CD1c-positive myeloid dendritic cell (primary cell): ENCODE measurements around the gene ERGIC1.
"Not testable (repeated sequence)": the region's sequence is repeated elsewhere in the genome, so short reads cannot be mapped to it uniquely, and the experiment has no call there.

Experiments used
- DNase-seq: peaks from one replicate; pipeline ENCODE4 v3.0.0-alpha.2; 2016; ENCODE audit errors: extremely low spot score

The ERGIC1 gene

DNA sequence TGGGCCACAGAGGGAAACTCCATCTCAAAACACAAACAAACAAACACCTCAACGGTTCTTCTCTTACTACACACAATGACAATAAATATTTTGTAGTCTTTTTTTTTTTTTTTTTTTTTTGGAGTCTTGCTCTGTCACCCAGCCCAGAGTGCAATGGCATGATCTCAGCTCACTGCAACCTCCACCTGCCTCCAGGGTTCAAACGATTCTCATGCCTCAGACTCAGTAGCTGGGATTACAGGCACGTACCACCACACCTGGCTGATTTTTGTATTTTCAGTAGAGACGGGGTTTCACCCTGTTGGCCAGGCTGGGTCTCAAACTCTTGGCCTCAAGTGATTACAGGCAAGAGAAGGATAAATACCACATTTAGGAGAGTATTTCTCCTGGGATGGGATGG lies 30.1 kb downstream of the ERGIC1 start:
- not testable (repeated sequence) for DNase-seq

DNA sequence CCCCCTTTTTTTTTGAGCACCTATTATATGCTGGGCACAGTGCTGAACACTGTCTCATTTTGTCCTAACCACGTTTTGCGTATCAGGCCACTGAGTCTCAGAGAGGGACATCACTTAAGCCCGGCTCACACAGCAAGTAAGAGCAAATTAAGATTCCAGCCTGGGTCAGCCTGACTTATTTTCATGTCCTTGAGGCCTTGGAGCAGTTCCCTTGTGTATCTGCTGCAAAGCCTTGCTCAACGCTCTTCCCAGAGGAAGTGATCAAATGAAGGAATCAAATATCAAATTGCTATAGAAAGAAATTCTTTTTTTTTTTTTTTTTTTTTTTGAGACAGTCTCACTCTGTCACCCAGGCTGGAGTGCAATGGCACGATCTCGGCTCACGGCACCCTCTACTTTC lies 30.7 kb downstream of the ERGIC1 start:
- DNase-seq: no peak

DNA sequence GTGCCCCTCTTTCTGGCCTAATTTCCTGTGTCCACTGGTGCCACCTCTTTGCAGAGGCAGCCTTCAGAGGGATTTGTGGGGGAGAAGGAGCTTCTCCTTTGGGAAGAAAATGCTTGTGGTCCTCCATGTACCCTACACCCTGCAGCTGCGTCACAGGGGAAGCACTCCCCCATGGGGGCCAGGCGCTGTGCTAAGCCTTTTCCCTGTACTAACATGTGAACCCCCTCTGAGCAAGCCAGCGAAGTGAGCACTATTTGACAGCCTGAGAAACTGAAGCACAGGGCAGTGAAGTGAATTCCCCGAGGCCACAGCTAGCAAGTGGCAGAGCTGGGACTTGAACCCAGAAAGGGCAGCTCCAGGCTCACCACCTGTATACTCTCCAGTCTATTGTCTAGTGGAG lies 32.3 kb downstream of the ERGIC1 start:
- DNase-seq: no peak

DNA sequence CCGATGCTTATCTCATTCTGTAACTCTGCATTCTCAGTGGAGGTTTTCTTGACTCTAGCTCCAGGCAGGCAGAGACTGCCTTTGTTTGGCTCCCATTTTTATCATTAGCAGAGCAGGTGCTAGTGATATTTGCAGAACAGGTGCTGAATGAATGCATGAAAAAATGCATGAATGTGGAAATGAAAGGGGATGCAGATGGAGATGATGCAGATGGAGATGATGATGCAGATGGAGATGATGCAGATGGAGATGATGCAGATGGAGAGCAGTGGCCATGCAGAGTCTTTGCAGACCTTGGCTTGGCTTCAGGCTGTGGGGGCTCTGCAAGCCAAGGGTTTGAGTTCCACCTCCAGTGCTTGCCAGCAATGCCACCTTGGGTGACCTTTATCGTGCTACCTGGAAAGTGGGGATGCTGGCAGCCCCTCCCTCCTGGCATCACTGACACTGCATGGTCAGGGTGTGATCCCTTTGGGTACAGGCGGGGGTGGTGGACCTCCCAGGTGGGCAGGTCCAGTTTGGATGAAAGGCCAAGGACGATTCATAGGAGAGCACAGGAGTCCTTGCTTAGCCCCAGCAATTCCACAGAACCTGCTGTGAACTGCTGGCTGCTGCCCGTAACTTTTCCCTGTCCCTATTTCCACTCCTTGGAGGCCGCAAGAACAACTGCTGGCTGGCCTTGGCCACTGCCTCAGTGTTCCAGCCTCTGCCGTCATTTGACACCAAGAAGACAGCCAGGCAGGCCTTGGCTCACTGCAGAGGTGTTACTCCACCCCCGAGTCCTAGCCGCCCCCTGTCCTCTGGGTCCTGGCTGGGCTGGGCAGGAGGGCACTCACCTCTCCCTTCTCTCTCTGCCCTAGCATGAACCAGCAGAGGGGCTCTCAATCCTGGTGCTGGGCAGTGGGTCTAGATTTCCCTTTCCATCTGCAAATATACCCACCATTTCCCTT lies 33.0 kb downstream of the ERGIC1 start:
- no peak for DNase-seq

DNA sequence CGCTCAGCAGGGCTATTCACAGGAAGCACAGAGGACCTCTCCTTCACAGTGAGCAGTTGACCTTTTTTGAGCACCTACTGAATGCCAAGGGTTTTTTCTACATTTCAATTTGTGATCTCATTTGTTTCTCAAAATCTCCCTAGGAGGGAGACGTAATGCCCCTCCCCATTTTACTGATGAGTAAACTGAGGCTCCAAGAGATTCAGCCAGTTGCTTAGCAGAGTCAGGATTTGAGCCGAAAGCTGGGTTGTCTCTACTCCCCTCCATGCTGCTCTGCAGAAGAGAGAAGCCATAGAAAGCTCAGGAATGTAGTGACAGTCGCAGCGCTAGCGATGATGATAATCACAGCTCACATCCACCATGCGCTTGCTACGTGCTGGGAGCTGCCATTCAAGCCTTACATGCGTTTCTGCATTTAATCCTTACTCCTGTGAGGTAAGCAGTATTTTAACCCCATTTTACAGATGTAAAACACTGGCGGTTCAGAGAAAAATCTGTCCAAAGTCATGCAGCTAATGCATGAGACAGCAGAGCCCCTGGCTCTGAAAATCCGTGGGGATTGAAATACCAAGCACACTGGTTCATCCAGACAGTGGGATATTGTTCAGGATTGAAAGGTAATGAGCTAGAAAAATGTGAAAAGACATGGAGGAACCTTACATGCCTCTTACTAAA lies 33.8 kb downstream of the ERGIC1 start:
- DNase-seq: no peak

DNA sequence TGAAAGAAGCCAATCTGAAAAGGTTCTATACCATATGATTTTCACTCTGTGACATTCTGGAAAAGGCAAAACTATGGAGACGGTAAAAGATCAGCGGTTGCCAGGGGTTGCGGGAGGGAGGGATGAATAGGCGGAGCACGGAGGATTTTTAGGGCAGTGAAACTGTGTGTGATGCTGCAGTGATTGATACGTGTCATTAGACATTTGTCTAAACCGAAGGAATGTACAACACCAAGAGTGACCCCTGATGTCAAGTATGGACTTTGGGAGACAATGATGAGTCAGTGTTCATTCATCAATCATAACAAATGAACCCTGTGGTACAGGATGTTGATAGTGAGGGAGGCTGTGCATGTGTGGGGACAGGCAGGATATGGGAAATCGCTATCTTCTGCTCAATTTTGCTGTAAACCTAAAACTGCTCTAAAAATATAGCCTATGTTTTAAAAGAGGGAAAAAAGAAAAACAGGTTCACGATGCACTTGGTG lies 34.4 kb downstream of the ERGIC1 start:
- no peak for DNase-seq

DNA sequence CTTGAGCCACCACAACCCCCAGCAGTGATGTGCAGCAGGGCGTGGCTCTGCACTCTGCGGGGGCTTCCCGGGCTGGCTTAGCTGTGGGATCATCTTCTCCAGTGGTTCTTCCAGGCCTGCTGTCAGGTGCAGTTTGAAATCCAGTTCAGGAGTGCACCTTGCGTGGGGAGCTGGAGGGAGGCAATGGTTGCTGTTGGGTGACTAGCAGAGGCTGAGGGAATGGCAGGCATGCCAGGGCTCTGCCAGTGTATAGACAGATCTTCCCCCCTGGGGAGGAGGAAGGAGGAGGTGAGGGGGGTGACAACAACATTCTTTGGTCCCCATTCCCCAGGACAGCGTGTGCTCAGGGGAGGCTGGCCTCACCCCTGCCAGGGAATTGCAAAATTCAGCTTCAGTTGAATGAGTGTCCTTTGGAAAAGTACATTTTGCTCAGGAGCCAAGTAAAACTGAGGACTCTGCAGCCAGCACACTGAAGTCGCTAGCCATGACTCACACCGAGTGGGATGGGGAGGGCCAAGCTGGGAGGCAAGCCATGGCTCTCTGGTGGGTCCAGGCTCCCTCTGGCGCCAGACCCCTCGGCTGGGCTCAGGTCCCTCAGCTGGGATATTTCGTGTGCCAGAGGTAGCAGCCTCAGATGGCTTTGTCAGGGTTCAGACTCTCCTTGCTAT lies 35.0 kb downstream of the ERGIC1 start:
- peak; percentile 56 for DNase-seq

DNA sequence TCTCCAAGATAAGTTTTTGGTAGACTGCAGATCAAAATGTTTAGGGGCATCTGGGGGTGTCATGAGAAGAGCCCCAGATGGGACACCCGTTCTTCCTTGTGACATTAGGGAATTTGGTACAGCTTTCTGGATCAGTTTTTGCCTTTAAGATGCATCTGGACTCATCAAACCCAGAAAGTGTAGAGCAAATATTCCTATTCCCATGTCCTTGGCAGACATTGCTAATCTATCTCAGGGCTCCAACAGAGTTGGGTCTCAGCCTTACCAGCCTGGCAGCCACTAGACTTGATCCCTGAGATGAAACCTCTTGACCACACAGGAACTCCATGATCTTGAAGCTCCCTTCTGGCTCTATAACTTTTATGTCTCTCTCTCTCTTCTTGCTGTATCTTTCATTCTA lies 35.6 kb downstream of the ERGIC1 start:
- DNase-seq: no peak

DNA sequence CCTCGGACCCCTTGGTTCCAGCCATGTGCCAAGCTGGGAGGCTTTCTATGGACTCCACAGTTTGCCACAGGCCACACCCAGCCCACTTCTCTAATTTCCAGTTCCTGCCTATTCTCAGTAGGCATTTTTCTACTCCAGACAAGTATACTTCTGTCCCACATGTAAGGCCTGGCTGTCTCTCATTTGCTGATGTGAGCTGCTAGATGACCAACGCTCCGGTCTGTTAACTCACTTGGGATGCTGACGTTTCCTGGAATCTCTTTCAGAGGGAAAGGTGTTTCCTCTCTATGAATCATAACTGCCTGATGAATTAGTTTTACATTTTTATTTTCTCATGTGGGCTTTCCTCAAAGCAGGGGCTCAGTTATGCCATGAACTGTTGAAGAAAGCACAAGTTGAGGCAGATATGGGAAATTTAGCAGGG lies 36.3 kb downstream of the ERGIC1 start:
- peak; percentile 79 for DNase-seq

DNA sequence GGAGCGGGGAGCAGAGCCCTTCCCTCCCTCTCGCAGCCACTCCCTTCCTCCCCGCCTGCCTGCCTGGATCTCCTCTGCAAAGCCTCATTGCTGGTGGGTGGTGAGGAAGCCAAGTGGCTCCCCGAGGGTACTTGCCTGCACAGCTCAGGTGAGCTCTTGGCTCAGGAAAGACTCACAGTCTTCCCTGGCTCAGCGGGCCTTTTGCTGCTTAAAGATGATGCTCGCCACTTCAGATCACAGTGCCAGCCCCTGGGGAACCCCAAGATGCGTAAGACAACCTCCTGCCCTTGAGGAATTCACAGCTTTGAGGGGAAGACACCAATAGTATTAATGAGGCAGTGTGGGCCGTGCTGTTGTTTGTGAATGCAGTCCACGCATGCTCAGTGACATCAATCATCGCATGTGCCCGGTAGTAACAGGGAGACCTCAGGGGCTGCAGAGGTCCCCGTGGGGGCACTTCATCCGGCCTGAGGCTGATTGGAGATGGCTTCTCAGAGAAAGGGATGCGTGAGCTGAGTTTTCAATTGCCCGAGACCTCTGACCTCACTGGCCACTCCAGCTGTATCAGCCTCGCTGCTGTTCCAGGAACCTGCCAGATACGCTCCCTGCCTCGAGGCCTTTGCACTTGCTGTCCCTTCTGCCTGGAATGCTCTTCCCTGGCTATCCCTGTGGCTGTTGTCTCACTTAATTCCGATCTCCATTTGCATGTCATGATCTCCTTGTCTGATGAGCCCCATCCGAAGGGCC lies 36.8 kb downstream of the ERGIC1 start:
- DNase-seq: peak; percentile 27

DNA sequence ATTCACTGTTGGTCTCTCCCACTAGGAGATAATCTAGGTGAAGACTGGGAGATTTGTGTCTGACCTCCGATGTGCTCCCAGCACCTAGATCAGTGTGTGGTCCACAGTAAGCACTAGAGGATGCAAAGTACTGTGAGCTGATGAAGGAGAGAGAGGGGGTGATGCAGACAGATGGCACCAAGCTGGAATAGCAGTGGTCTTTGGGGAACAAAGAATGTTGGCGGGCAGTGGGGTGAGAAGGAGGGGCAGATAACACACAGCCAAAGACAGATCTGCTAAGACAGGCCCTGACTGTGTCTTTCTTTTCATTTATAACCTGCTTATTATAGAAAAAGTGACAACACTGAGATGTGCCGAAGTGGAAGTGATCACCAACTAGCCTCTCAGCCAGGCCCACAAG lies 37.5 kb downstream of the ERGIC1 start:
- no peak for DNase-seq

DNA sequence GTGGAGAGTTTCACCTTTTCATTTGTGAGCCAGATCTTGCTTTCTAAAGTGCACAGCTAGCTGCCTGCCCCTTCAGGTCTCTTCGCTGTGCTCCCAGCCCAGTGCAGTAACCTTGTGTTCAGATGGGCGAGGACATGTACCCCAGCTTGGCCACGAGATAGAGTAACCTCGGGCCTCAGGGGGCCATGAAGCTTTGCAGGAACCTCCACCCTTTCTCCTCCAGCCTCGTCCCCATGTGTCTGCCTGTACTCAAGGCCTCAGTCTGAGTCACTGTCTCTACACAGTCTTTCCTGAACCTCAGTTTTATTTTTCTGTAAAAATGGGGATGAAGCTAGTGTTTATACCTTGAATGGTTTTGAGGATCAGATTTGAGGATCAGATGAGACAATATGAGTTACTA lies 37.9 kb downstream of the ERGIC1 start:
- no peak for DNase-seq

DNA sequence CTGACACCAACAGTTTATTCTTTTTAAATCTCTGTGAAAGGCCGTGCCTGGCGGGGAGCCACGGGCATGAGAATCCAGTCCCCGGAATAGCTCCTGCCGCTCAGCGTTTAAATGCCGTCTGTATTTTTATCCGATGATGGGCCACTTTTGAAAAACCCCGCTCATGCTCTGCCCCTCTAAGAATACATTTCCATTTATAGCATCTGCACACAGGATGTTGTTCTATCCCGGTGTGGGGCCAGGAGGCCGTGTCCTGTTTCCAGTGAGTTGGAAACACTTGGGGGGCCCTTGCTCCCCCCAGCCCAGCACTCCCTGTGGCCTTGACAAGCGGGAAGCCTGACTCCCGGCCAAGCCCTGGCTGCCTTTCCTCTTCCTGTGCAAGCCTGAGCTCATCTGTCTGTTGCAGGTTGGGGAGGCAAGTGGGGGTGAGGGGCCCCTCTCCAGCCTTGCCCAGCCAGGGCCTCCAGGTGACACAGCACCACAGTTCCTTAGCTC lies 39.0 kb downstream of the ERGIC1 start:
- DNase-seq: no peak

DNA sequence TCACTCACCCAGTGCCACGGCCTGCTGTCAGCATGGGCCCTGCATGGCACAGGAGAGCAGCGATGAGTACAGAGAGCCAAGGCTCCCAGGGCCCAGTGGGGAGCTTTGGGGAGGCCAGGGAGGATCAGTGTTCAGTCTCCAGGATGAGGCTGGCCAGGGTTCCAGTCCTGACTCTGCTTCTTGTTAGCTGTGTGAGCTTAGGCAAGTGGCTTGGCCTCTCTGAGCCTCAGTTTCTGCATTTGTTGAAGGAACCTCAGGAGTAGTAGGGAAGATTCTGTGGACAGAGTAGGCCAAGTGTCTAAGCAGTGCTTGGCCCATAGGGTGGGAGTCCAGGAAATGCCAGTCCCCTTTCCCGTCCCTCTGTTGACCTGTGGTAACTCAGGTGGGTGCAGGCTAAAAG lies 39.5 kb downstream of the ERGIC1 start:
- DNase-seq: no peak

DNA sequence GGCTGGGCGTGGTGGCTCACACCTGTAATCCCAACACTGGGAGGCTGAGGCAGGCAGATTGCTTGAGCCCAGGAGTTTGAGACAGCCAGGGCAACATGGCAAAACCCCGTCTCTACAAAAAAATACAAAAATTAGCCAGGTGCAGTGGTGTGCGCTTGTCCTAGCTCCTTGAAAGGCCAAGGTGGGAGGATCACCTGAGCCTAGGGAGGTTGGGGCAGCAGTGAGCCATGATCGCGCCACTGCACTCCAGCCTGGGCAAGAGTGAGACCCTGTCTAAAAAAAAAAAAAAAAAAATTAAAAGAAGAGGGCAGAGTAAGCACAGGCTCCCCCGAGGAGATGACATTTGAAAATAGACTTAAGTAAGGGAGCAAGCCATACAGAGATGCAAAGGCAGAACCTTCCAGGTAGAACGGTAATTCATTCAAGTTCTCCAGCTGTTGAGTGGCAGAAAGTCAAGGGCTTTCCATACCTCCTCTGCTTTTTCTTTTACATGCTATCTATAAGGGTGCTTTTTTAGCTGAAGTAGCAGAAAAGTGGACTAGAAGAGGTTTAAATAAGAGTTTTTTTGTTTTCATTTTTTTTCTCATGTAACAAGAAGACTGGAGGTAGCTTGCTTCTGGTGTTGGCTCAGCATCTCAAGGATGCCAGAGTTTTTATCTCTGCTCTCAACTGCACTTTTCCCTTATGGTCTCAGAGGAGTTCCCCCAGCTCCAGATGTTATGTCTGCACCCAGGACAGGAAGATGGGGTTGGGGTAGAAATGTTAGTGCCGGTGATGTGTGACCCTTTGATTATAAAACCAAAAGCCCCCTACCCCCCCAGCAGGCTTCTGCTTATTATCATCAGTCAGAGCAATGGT lies 40.8 kb downstream of the ERGIC1 start:
- no peak for DNase-seq

DNA sequence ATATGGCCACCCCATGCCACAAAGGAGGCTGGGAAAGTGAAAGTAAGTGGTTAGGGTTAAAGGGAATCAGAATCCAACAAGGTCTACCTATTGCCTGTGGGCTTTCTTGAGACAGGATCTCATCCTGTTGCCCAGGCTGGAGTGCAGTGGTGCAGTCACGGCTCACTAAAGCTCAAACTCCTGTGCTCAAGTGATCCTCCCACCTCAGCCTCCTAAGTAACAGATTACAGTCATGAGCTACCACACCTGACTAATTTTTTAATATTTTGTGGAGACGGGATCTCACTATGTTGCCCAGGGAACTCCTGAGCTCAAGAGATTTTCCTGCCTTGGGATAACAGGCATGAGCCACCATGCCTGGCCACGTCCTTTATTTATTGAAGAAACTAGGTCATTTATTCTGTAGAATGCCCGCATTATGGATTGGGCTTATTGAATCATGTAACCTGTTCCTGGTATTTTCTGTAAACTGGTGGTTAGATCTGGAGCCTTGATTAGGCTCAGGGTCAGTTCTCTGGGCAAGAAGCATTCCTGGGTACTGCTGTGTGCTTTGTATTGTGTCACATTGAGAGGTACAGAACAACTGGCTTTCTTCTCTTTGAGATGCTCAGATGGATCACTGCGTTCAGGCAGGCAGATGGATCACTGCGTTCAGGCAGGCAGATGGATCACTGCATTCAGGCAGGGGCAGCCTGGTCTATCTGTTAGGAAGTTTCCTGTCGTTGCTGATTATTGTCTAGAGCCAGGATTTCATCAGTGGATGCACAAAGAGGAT lies 41.6 kb downstream of the ERGIC1 start:
- DNase-seq: no peak

DNA sequence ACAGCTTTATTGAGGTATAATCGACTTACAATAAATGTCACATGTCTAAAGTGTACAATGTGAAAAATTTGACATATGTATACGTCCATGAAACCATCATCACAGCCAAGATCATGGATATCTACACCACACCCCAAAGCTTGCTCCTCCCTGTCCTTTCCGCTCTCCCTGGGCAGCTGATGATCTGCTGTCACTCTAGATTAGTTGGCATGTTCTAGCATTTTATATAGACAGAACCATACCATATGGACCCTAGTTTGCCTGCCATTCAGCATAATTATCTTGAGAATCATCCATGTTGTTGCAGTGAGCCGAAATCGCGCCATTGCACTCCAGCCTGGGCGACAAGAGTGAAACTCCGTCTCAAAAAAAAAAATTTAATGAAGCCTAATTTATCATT lies 42.5 kb downstream of the ERGIC1 start:
- no peak for DNase-seq

DNA sequence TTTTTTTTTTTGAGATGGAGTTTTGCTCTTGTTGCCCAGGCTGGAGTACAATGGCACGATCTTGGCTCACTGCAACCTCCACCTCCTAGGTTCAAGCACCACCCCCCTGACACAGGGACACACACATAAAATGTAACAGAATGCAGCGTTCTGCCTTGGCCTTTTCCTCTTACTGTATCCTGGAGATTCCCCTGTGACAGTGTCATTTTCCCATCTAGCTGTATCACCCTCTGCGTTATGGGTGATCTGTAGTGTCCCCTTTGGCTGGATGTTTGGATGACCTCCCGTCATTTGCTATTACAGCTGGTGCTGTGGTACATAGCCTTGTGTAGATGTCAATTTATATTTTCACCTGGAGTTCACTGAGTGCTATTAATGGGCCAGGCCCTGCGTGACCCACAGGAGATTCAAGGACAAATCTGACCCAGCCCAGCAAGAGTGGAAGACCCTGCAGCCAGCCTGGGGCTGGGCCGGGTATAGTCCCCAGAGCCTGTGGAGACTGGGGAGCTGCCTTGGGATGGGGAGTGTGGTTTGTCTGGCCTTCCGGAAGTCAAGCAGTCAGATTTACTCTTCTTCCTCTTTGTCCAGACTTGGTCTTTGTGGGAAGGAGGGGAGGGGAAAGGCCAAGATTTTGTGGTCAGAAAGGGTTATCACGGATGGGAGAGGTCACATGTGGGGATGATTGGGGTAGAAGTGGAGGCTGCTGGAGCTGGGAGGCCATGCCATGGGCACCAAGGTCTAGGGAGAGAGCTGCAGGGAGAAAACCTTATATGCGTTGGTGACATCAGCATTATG lies 43.6 kb downstream of the ERGIC1 start:
- DNase-seq: peak; percentile 79

DNA sequence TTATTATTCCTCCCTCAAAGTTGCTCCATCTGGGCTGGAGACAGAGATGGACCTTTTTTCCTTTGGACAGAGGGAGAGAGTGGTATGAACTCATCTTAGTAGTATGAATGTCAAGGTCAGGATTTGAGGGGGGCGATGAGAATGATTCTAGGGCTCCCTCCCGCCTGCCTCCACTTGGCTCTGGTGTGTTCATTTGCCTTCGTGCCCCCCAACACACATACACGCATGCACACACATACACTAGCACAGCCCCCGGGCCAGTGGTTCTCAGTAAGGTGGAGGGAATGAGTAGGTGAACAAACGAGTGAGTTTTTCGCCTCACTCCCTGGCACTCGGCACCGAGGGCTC lies 44.5 kb downstream of the ERGIC1 start:
- no peak for DNase-seq
